Suprapubic skin (tissue), 4 donors: Measurements from ENCODE around the gene ZBTB8A.

Experiments used
- POLR2A ChIP-seq, 2 donors: fragments of 450-650 bp; IDR thresholded peaks; one replicate each; pipeline ENCODE4 v1.6.1; 2017; ENCODE audit warnings: antibody characterized with exemption in 2 of 2, mild to moderate bottlenecking in 2 of 2, moderate library complexity in 2 of 2
- POLR2AphosphoS5 ChIP-seq, 3 donors: sonication (generic); formaldehyde crosslinking; IDR thresholded peaks; one replicate each; pipeline ENCODE4 v1.6.1; 2017; ENCODE audit warnings: antibody characterized with exemption in 3 of 3
- TF ChIP-seq, protein P1 (sequence below), 2 donors: fragments of 200-600 bp in 1 of 2; fragments of 450-650 bp in 1 of 2; sonication (generic) in 1 of 2; IDR thresholded peaks; one replicate each; pipeline ENCODE4 v1.5.1; 2016 to 2019; ENCODE audit warnings: antibody characterized with exemption in 2 of 2, mild to moderate bottlenecking in 1 of 2, moderate library complexity in 1 of 2

GRCh38 chr1:32613472-32613871 is 74.2 kb downstream of the ZBTB8A start:
- TF ChIP-seq POLR2A (IDR thresholded peaks at IDR 0.05) (no peak), POLR2AphosphoS5 (IDR thresholded peaks at IDR 0.05) (no peak)
- TF ChIP-seq, protein P1, sequence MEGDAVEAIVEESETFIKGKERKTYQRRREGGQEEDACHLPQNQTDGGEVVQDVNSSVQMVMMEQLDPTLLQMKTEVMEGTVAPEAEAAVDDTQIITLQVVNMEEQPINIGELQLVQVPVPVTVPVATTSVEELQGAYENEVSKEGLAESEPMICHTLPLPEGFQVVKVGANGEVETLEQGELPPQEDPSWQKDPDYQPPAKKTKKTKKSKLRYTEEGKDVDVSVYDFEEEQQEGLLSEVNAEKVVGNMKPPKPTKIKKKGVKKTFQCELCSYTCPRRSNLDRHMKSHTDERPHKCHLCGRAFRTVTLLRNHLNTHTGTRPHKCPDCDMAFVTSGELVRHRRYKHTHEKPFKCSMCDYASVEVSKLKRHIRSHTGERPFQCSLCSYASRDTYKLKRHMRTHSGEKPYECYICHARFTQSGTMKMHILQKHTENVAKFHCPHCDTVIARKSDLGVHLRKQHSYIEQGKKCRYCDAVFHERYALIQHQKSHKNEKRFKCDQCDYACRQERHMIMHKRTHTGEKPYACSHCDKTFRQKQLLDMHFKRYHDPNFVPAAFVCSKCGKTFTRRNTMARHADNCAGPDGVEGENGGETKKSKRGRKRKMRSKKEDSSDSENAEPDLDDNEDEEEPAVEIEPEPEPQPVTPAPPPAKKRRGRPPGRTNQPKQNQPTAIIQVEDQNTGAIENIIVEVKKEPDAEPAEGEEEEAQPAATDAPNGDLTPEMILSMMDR (IDR thresholded peaks at IDR 0.05) = no peak
